KOPT-K1 (cell line): ENCODE data around the gene MTMR6.

Experiments used
- H3K27ac ChIP-seq: fragments of 200-600 bp; sonication (generic); 2 replicates; pipeline ENCODE4 v1.5.1; 2016; ENCODE audit warnings: antibody characterized with exemption, mild to moderate bottlenecking, low read depth, low read length; ENCODE audit not compliant: poor library complexity, severe bottlenecking
- H3K36me3 ChIP-seq: fragments of 200-600 bp; sonication (generic); 2 replicates; pipeline ENCODE4 v1.5.1; 2017; ENCODE audit warnings: antibody characterized with exemption, mild to moderate bottlenecking, low read length, moderate library complexity; ENCODE audit not compliant: insufficient read depth
- H3K9me3 ChIP-seq: fragments of 200-600 bp; sonication (generic); 2 replicates; pipeline ENCODE4 v1.5.1; 2017; ENCODE audit warnings: antibody characterized with exemption, low read length, mild to moderate bottlenecking; ENCODE audit not compliant: insufficient read depth, poor library complexity, severe bottlenecking

Gene MTMR6

GRCh38 chr13:25249001-25249543 is 38.2 kb downstream of the MTMR6 start:
- Histone ChIP-seq H3K36me3 (peaks cover 85% of the 10 kb centered on the region), H3K9me3 (no peaks in the 10 kb centered on the region), H3K27ac (no peak overlapping the region)

- Histone ChIP-seq H3K27ac (no peak overlapping the region), H3K36me3 (peaks cover 79% of the 10 kb centered on the region), H3K9me3 (no peaks in the 10 kb centered on the region)
Observed at GRCh38 chr13:25248071-25248470, 39.2 kb downstream of the MTMR6 start.

- Histone ChIP-seq H3K36me3 (peaks cover 72% of the 10 kb centered on the region), H3K9me3 (no peaks in the 10 kb centered on the region), H3K27ac (no peak overlapping the region)
Observed at GRCh38 chr13:25247360-25247759, 39.9 kb downstream of the MTMR6 start.

DNA sequence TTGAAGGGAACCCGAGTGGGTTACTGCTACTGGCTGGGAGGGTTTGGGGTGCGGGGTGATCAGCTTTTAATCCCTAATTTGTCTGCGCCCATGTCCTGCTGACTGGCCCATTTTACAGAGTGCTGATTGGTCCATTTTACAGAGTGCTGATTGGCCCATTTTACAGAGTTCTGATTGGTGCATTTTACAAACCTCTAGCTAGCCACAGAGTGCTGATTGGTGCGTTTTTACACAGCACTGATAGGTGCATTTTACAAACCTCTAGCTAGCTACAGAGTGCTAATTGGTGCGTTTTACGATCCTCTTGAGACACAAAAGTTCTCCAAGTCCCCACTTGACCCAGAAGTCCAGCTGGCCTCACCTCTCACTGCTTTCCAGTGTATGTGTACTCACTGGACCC is 43.2 kb downstream of the MTMR6 start:
- Histone ChIP-seq H3K9me3 (no peaks in the 10 kb centered on the region), H3K36me3 (peaks cover 45% of the 10 kb centered on the region), H3K27ac (no peak overlapping the region)

- Histone ChIP-seq H3K9me3 (no peaks in the 10 kb centered on the region), H3K27ac (no peak overlapping the region), H3K36me3 (peaks cover 33% of the 10 kb centered on the region)
Observed at GRCh38 chr13:25242956-25243355, 44.3 kb downstream of the MTMR6 start.

- H3K27ac ChIP-seq: no peak overlapping the region
- H3K9me3 ChIP-seq: no peaks in the 10 kb centered on the region
- peaks cover 22% of the 10 kb centered on the region for H3K36me3 ChIP-seq
Observed at GRCh38 chr13:25241007-25241406, 46.3 kb downstream of the MTMR6 start.

DNA sequence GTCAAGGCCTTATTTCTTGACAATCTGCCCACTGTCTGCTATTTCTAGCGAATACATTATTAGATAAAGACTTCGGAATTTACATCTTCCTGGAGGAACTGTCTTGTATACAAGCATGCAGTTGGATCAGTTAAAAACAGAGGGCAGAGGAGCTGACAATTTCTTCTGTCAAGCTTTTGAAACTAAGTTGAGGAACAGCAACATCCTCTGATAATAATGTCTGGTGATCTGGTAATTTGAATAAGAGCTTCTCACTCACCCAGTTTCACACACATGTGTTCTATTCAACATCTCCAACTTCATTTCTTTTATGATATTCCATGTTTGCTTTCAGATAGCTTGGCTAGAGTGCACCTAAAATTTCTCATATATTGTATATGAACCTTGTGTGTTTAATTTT is 50.2 kb downstream of the MTMR6 start:
- H3K36me3 ChIP-seq: no peaks in the 10 kb centered on the region
- no peaks in the 10 kb centered on the region for H3K9me3 ChIP-seq
- no peak overlapping the region for H3K27ac ChIP-seq

DNA sequence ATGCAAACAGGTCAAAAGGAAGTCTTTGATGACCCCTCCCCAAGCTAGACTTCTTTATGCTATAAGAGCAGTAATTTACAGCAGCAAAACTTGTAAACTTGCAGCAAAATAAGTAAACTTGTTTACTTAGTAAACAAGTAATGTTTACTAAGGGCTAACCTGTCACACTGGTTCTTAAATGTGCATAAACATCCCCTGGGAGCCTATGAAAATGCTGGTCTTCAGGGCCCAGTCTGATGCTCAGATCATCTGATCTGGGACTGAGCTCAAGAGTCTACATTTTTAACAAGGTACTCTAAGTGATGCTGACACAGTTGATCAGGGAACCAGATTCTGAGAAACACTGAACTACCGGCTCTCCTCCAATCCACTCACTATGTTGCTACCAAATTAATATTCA is 53.4 kb downstream of the MTMR6 start:
- H3K9me3 ChIP-seq: no peaks in the 10 kb centered on the region
- H3K36me3 ChIP-seq: no peaks in the 10 kb centered on the region
- H3K27ac ChIP-seq: no peak overlapping the region

DNA sequence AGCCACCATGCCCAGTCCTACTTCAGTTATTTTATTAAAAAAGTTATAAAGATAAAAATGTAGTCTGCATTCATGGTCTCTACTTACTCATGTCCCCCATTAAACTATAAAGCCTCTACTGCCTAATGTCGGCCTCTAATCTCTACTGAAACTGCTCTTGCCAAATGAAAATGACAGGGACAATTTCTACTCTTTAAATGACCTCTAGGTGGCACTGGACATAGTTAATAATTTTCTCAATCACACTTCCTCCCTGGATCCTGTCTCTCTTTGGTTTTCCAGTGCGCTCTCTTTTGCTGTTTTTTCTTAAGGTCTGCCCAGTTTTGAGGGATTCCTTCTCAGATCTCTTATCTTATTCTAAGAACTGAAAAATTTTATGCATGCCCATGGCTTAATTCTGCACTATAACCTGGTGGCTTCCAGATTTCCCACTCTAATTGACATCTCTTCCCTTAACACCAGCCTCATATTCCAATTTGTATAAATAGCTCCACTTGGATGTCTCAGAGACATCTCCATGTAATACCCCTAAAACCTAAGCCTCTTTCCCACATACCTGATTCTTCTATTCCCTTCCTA is 54.3 kb downstream of the MTMR6 start:
- Histone ChIP-seq H3K36me3 (no peaks in the 10 kb centered on the region), H3K27ac (no peak overlapping the region), H3K9me3 (no peaks in the 10 kb centered on the region)

GRCh38 chr13:25231517-25231916 is 55.8 kb downstream of the MTMR6 start:
- H3K27ac ChIP-seq: no peak overlapping the region
- no peaks in the 10 kb centered on the region for H3K9me3 ChIP-seq
- H3K36me3 ChIP-seq: no peaks in the 10 kb centered on the region

- Histone ChIP-seq H3K36me3 (no peaks in the 10 kb centered on the region), H3K27ac (no peak overlapping the region), H3K9me3 (no peaks in the 10 kb centered on the region)
Observed at GRCh38 chr13:25227690-25228089, 59.6 kb downstream of the MTMR6 start.

GRCh38 chr13:25225970-25226369 is 61.3 kb downstream of the MTMR6 start:
- H3K27ac ChIP-seq: no peak overlapping the region
- no peaks in the 10 kb centered on the region for H3K9me3 ChIP-seq
- no peaks in the 10 kb centered on the region for H3K36me3 ChIP-seq

GRCh38 chr13:25224151-25224550 is 63.1 kb downstream of the MTMR6 start:
- H3K9me3 ChIP-seq: no peaks in the 10 kb centered on the region
- no peak overlapping the region for H3K27ac ChIP-seq

GRCh38 chr13:25222740-25223139 is 64.5 kb downstream of the MTMR6 start:
- Histone ChIP-seq H3K27ac (no peak overlapping the region), H3K9me3 (no peaks in the 10 kb centered on the region), H3K36me3 (no peaks in the 10 kb centered on the region)

More at GRCh38 chr13:25224151-25224550, 63.1 kb downstream of the MTMR6 start:
- H3K36me3 ChIP-seq: no peaks in the 10 kb centered on the region

DNA sequence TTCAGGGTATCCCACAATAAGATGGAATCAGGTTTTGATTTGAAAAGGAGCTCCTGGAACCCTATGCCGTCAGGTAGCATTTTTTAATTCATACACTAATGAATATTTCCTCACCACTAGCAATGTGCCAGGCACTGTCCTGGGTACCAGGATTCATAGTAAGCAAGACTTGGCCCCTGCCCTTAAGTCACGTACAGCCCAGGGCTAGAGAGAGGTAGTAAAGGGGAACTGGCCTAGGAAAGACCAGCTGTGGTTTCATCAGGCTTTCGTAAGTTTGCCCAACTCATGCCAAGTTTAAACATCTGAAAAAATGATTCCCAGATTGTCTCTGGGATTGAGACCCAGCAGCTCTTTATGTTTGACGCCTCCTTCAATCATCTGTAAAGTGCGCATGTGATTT is 69.3 kb downstream of the MTMR6 start:
- Histone ChIP-seq H3K9me3 (no peaks in the 10 kb centered on the region), H3K36me3 (no peaks in the 10 kb centered on the region), H3K27ac (no peak overlapping the region)
